ENCODE results near the gene TIAM2. TPM values are rescaled to one million over a fixed set of nuclear protein-coding genes. Genes with fewer than 3 reads are reported as not detected.

Gene TIAM2
- total RNA-seq, 2 donors from 2014 or later = 3.1 to 6.6 TPM

DNA sequence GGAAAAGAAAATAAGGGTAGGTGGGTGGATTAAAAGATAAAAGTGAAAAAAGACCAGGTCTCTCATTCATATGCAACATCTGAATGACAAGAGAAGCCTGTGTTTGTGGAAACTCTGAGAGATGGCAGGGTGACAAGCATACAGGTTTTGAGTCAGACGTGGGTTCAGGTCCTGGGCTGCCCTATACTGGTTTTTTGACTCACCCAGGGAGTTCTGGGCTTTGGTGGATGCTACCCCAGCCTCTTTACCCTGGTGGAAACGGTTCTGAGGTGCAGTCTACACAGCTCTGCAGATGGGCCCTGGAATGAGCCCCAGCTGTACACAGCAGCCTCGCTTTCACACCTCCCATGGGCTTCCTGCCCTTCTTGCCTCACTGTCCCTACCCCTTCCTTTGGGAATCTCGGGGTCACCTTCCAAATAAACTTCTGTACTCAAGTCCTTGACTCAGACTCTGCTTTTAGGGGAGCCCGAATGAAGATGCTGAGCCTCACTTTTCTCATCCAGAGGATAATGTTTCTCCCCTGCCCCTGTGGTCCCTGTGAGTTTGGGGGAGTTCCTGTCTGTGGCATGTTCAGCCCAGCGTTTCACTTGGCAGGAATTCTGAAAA is 191.0 kb downstream of the TIAM2 start:
- Histone ChIP-seq H3K4me3 (no peak overlapping the region), H3K9me3 (no peaks in the 10 kb centered on the region), H3K27ac (no peak overlapping the region), H3K27me3 (no peaks in the 10 kb centered on the region), H3K36me3 (replicated peaks in 1 of 2; ENCODE audit: insufficient read depth in 1 of 2, low read depth in 2 of 2) (no peaks in the 10 kb centered on the region), H3K4me1 (peaks cover 14% of the 10 kb centered on the region)
- no peak for ATAC-seq
- no peak for DNase-seq
- WGBS, 2 donors = 40 to 52% methylated on average over 6 of the region's 6 CpGs
- intact Hi-C loops (cut with DNase I) = loop anchor here (10.0 kb wide), 1 partner anchor 261 kb away; no protein-coding TSS in a partner anchor
- TF ChIP-seq POLR2A (IDR thresholded peaks at IDR 0.05) = no peak

DNA sequence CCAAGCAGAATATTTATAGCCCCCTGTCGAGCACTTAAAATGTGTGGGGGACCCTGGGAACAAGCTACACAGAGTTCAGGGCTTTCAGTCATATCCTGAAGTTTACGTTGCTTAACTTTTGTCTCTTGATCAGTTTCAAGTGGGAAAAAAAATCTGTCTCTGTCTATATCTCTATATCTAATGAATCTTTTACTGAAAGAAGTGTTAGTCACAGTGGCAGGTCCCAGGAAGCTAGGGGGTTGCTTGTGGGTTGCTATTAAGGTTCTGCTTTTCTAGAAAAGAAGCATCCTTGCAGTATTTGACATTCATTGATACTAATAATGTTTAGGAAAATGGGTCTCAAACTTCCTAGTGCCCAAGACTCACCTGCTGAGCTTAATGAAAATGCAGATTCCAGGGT is 192.0 kb downstream of the TIAM2 start:
- DNase-seq = no peak
- no peaks in the 10 kb centered on the region for H3K36me3 ChIP-seq (replicated peaks in 1 of 2; ENCODE audit: insufficient read depth in 1 of 2, low read depth in 2 of 2)
- no peak overlapping the region for H3K27ac ChIP-seq
- H3K4me3 ChIP-seq = no peak overlapping the region
- 45 to 51% methylated on average over 2 of the region's 2 CpGs for WGBS, 2 donors
- intact Hi-C loops (cut with DNase I) = loop anchor here (10.0 kb wide), 1 partner anchor 262 kb away; no protein-coding TSS in a partner anchor
- peaks cover 14% of the 10 kb centered on the region for H3K4me1 ChIP-seq
- no peaks in the 10 kb centered on the region for H3K9me3 ChIP-seq
- H3K27me3 ChIP-seq = no peaks in the 10 kb centered on the region
- ATAC-seq = no peak
- TF ChIP-seq POLR2A (IDR thresholded peaks at IDR 0.05) = no peak
- TF ChIP-seq, protein P1, sequence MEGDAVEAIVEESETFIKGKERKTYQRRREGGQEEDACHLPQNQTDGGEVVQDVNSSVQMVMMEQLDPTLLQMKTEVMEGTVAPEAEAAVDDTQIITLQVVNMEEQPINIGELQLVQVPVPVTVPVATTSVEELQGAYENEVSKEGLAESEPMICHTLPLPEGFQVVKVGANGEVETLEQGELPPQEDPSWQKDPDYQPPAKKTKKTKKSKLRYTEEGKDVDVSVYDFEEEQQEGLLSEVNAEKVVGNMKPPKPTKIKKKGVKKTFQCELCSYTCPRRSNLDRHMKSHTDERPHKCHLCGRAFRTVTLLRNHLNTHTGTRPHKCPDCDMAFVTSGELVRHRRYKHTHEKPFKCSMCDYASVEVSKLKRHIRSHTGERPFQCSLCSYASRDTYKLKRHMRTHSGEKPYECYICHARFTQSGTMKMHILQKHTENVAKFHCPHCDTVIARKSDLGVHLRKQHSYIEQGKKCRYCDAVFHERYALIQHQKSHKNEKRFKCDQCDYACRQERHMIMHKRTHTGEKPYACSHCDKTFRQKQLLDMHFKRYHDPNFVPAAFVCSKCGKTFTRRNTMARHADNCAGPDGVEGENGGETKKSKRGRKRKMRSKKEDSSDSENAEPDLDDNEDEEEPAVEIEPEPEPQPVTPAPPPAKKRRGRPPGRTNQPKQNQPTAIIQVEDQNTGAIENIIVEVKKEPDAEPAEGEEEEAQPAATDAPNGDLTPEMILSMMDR (IDR thresholded peaks at IDR 0.05) = no peak

DNA sequence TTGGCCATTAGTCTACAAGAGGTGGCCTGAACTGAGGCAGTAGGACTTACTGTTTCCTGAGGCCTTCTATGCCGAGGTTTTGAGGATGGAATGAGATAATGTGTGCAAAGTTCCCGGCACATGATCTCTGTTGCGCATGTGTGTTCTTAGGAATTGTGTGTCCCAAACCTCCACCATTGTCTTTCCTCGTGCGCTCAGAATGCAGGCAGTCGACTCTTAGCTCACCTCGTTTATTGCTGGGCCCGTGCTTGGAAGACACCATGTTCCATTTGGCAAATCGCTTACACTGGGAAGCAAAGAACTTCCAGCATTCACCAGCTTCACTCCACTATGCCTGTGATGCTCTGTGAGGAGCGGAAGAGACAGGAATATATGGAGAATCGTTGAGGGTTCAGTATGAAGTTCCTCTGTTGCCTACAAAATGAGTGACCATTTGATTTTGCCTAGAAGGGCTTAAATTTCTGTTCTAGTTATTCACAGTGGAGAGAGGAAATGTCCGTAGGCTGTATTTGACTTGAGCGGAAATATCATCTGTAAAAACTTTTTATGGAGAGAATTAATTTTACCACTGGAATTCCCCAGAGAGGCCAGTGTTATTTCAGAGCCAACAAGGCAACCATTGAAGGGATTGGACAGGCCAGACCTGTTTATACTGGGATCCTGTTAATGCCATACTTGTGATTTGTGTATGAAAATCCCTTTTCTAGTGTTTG is 193.0 kb downstream of the TIAM2 start:
- no peak for TF ChIP-seq POLR2A (IDR thresholded peaks at IDR 0.05)
- TF ChIP-seq, protein P1 (IDR thresholded peaks at IDR 0.05) = no peak
- Histone ChIP-seq H3K4me3 (no peak overlapping the region), H3K36me3 (replicated peaks in 1 of 2; ENCODE audit: insufficient read depth in 1 of 2, low read depth in 2 of 2) (no peaks in the 10 kb centered on the region), H3K27me3 (no peaks in the 10 kb centered on the region), H3K9me3 (no peaks in the 10 kb centered on the region), H3K4me1 (peaks cover 14% of the 10 kb centered on the region), H3K27ac (peak overlapping the region in 2 of 4 donors; percentile 8 to 33)
- intact Hi-C loops (cut with DNase I) = loop anchor here (10.0 kb wide), 1 partner anchor 263 kb away; no protein-coding TSS in a partner anchor
- ATAC-seq (peak; percentile 55), DNase-seq (no peak)
- 79 to 83% methylated on average over 13 of the region's 13 CpGs for WGBS, 2 donors

DNA sequence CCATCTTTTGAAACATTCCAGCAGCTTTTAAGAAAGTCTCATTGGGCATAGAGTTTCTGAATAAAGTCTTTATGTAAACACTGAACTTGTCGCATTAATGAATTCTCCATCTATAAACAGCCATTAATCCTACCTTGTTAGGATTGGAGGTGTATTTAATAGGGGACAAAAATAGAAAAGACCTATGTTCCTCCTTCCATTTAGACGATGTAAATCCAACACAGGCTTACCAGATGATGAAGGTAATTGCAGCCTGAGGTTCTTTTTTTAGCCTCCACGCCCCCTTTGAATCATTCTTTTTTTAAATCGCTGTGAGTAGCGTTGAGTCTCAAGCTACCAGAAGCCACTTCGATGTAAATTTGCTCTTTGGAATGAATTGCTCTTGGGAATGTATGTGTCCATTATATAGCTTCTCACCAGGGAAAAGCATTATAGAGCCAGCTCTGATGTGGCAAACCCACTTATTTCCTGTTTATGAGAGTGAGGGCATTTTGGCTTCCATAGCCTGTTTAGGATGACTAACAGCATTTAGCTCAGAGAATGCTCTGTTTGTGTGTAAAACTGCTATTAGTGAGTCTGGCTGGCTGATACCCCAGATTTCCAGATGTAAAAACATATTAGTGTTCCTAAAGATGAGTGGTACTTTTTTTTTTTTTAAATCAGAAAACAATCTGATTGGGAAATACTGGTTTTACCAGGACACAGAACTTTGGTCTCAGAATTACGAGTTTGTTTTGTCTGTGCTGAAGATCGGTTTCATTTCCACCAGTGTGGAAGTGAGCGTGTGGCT is 193.8 kb downstream of the TIAM2 start:
- Histone ChIP-seq H3K27me3 (no peaks in the 10 kb centered on the region), H3K27ac (peak overlapping the region in 2 of 4 donors; percentile 33), H3K9me3 (no peaks in the 10 kb centered on the region), H3K4me1 (peaks cover 14% of the 10 kb centered on the region), H3K36me3 (replicated peaks in 1 of 2; ENCODE audit: insufficient read depth in 1 of 2, low read depth in 2 of 2) (no peaks in the 10 kb centered on the region), H3K4me3 (no peak overlapping the region)
- no peak for ATAC-seq
- intact Hi-C loops (cut with DNase I) = loop anchor here (10.0 kb wide), 1 partner anchor 264 kb away; no protein-coding TSS in a partner anchor
- TF ChIP-seq, protein P1 (IDR thresholded peaks at IDR 0.05) = no peak
- no peak for TF ChIP-seq POLR2A (IDR thresholded peaks at IDR 0.05)
- DNase-seq = peak in 1 of 4 donors; percentile 16
- WGBS, 2 donors = 61 to 64% methylated on average over 9 of the region's 9 CpGs

DNA sequence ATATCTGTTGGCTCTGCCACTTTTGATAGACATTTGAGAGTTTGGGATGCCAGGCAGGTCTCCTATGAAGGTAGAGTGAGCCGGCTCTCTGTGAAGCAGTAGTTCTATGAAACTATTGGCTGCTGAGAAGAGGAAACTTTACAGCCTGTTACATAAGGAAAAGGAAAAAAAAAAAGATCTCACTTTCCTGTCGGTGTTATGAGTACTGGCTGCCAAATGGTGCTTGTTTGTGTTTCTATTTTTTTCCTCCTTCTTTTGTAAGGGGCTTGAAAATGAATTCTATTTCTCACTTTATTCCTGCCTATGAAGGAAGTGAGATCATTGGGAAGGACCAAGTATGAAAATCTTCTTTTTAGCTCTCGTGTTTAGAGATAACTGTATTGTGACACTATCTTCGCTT is 195.6 kb downstream of the TIAM2 start:
- Histone ChIP-seq H3K27ac (no peak overlapping the region), H3K4me1 (peaks cover 14% of the 10 kb centered on the region), H3K9me3 (no peaks in the 10 kb centered on the region), H3K27me3 (no peaks in the 10 kb centered on the region), H3K4me3 (no peak overlapping the region), H3K36me3 (replicated peaks in 1 of 2; ENCODE audit: insufficient read depth in 1 of 2, low read depth in 2 of 2) (no peaks in the 10 kb centered on the region)
- DNase-seq = no peak
- no peak for TF ChIP-seq POLR2A (IDR thresholded peaks at IDR 0.05)
- TF ChIP-seq, protein P1 (IDR thresholded peaks at IDR 0.05) = no peak
- intact Hi-C loops (cut with DNase I) = no loop called here
- 55 to 60% methylated on average over 4 of the region's 4 CpGs for WGBS, 2 donors
- no peak for ATAC-seq
